ENCODE measurements around the gene SBSN. TPM values are rescaled to one million over a fixed set of nuclear protein-coding genes. Genes with fewer than 3 reads are reported as not detected.

The SBSN gene
- total RNA-seq, 1 donor from 2014 or later, result not detected

DNA sequence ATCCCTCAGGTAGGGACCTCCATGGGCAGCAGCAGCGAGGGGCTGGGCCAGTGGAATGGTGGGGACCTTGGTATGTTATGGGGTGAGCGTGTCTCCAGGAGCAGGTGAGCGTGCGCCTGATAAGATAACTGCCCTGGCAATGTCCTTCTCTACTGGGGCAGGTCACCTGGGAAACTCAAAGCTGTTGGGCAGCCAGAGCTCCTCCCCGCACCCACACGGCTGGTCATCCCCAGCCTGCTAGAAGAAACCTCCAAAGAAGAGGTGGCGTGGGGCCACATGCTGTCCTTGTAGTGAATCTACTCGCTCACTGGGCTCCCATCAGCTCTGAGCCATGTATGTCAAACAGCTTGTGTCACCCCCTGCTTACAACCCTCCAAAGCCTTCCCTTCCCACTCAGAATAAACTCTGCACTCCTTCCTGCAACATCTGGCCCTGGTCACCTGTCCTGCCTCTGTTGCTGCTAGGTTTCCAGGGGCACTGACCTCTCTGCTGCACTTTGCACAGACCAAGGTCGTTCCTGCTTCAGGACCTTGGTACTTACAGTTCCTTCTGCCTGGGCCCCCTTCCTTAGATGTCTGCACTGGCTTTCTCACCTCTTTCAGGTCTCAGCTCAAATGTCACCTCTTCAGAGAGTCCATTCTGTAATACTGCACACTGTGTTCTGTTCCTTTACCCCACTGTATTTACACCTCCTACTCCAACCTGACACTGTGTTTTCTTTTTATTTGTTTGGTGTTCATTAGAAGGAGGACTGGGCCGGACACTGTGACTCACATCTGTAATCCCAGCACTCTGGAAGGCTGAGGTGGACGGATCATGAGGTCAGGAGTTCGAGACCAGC, 37.1 kb upstream of the SBSN start:
- intact Hi-C loops (cut with micrococcal nuclease), result no loop called here
- no peak for DNase-seq
- H3K27me3 ChIP-seq (ENCODE audit: low read depth), result peaks cover 67% of the 10 kb centered on the region
- H3K4me1 ChIP-seq, result no peaks in the 10 kb centered on the region
- no peaks in the 10 kb centered on the region for H3K36me3 ChIP-seq
- no peaks in the 10 kb centered on the region for H3K9me3 ChIP-seq (replicated peaks)
- H3K27ac ChIP-seq (replicated peaks), result no peak overlapping the region
- TF ChIP-seq, protein P1, sequence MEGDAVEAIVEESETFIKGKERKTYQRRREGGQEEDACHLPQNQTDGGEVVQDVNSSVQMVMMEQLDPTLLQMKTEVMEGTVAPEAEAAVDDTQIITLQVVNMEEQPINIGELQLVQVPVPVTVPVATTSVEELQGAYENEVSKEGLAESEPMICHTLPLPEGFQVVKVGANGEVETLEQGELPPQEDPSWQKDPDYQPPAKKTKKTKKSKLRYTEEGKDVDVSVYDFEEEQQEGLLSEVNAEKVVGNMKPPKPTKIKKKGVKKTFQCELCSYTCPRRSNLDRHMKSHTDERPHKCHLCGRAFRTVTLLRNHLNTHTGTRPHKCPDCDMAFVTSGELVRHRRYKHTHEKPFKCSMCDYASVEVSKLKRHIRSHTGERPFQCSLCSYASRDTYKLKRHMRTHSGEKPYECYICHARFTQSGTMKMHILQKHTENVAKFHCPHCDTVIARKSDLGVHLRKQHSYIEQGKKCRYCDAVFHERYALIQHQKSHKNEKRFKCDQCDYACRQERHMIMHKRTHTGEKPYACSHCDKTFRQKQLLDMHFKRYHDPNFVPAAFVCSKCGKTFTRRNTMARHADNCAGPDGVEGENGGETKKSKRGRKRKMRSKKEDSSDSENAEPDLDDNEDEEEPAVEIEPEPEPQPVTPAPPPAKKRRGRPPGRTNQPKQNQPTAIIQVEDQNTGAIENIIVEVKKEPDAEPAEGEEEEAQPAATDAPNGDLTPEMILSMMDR (IDR thresholded peaks at IDR 0.05; ENCODE audit: borderline replicate concordance), result no peak
- H3K4me3 ChIP-seq, result no peak overlapping the region

DNA sequence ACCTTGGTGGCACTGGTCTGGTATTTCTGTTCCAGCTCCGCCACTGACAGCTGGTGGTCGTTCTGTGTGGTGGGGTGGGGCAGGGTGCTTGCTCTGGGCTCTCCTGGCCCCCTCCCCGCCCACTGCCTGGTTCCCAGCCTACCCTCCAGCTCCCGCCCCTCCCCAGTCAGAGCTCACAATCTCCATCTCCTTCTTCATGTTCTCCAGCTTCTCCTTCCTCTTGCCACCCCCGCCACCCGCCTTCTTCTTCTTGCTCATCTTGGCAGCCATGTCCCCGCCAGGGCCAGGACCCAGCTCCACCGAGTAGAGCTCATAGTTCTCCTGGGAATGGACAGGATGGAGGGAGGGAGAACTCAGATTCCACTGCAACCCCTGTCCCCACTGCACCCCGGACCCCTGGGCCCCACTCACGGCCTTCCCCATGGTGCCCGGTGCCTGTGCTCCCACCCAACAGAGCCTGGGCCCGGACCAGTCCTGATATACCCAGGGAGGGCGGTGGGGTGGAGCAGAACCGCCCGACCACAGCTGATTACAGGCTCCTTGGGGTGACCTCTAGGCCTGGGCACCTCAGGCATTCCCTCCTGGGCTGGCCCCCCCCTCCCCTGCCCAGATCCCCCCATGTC, 35.2 kb upstream of the SBSN start, which contains the start of gene ATP4A:
ATP4A (minus strand) TSS at position 452 of the 623 bp plus-strand sequence; CDS start at position 423, 29 bp downstream.
- DNase-seq, result no peak
- no peak within 1 kb of the TSS for H3K4me3 ChIP-seq
- peaks cover 68% of the 10 kb centered on the region for H3K27me3 ChIP-seq (ENCODE audit: low read depth)
- no peak within 1 kb of the TSS for H3K27ac ChIP-seq (replicated peaks)
- TF ChIP-seq, protein P1 (IDR thresholded peaks at IDR 0.05; ENCODE audit: borderline replicate concordance), result no peak
- H3K9me3 ChIP-seq (replicated peaks), result no peaks in the 10 kb centered on the region
- H3K36me3 ChIP-seq, result no peaks in the 10 kb centered on the region
- H3K4me1 ChIP-seq, result peaks cover 3% of the 10 kb centered on the region
- intact Hi-C loops (cut with micrococcal nuclease), result no loop called here

DNA sequence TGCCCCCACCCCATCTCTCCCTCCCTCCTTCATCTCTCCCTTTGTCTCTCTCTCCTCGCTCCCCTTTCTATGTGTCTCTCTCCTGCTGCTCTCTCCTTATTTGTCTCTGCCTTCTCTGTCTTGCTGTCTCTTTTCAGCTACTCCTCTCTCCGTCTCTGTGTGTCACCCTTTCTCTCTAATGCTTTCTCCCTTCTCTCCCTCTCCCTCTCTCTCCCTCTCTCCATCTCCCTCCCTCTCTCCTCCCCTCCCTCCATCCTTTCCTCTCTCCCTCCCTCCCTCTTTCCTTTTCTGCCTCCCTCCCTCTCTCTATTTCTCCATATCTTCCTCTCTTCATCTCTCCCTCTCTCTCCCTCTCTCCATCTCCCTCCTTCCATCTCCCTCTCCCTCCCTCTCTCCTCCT, 34.7 kb upstream of the SBSN start:
- H3K9me3 ChIP-seq (replicated peaks), result no peaks in the 10 kb centered on the region
- H3K4me3 ChIP-seq, result no peak overlapping the region
- TF ChIP-seq, protein P1 (IDR thresholded peaks at IDR 0.05; ENCODE audit: borderline replicate concordance), result no peak
- H3K27me3 ChIP-seq (ENCODE audit: low read depth), result peaks cover 74% of the 10 kb centered on the region
- H3K27ac ChIP-seq (replicated peaks), result no peak overlapping the region
- peaks cover 9% of the 10 kb centered on the region for H3K4me1 ChIP-seq
- DNase-seq, result no peak
- intact Hi-C loops (cut with micrococcal nuclease), result no loop called here
- H3K36me3 ChIP-seq, result no peaks in the 10 kb centered on the region

DNA sequence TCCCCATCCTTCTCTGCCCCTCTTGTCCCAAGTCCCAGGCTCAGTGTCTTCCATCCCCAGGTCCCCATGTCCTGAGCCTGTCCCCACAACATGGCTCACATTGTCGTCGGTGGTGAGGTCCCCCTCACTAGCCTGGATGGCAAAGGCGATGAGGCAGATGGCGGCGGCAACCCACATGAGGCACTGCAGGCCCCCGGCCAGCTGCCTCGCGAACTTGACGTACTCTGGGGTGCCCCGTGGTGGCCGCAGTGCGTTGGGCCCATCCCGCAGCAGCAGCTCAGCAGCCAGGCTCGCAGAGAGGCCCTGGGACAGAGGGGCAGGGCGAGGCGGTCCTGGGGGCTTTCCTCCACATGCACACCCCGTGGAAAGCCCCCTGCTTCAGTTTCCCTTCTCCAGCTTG, 34.2 kb upstream of the SBSN start:
- intact Hi-C loops (cut with micrococcal nuclease), result no loop called here
- no peak overlapping the region for H3K27ac ChIP-seq (replicated peaks)
- H3K27me3 ChIP-seq (ENCODE audit: low read depth), result peaks cover 78% of the 10 kb centered on the region
- peaks cover 13% of the 10 kb centered on the region for H3K4me1 ChIP-seq
- no peak overlapping the region for H3K4me3 ChIP-seq
- TF ChIP-seq, protein P1 (IDR thresholded peaks at IDR 0.05; ENCODE audit: borderline replicate concordance), result no peak
- DNase-seq, result no peak
- H3K36me3 ChIP-seq, result no peaks in the 10 kb centered on the region
- H3K9me3 ChIP-seq (replicated peaks), result no peaks in the 10 kb centered on the region

DNA sequence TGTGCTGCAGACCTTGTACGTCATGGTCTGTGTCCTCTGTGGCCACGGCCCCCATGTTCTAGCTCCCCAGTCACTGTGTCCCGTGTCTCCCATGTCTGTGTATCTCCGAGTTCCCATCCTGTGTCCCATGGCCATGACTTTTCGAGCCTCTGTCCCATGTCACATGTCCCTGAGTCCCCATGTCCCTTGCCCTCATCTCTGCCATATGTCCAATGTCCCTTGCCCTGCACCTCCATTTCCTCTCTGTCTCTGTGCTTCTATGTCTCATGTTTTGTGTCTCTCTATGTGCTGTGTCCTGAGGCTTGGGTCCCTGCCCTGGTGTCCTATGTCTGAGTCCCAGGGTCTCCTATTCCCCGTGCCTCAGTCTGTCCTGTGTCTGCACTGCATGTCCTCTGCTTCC, 33.3 kb upstream of the SBSN start:
- H3K36me3 ChIP-seq, result no peaks in the 10 kb centered on the region
- H3K27me3 ChIP-seq (ENCODE audit: low read depth), result peaks cover 87% of the 10 kb centered on the region
- H3K9me3 ChIP-seq (replicated peaks), result no peaks in the 10 kb centered on the region
- peaks cover 13% of the 10 kb centered on the region for H3K4me1 ChIP-seq
- no peak for DNase-seq
- no peak overlapping the region for H3K4me3 ChIP-seq
- intact Hi-C loops (cut with micrococcal nuclease), result no loop called here
- H3K27ac ChIP-seq (replicated peaks), result no peak overlapping the region
- TF ChIP-seq, protein P1 (IDR thresholded peaks at IDR 0.05; ENCODE audit: borderline replicate concordance), result no peak
